ENCODE measurements around the gene LUZP1. TPM values are rescaled to one million over a fixed set of nuclear protein-coding genes. Genes with fewer than 3 reads are reported as not detected.

LUZP1 gene
- total RNA-seq, 1 donor from 2014 or later, result 10.8 TPM

DNA sequence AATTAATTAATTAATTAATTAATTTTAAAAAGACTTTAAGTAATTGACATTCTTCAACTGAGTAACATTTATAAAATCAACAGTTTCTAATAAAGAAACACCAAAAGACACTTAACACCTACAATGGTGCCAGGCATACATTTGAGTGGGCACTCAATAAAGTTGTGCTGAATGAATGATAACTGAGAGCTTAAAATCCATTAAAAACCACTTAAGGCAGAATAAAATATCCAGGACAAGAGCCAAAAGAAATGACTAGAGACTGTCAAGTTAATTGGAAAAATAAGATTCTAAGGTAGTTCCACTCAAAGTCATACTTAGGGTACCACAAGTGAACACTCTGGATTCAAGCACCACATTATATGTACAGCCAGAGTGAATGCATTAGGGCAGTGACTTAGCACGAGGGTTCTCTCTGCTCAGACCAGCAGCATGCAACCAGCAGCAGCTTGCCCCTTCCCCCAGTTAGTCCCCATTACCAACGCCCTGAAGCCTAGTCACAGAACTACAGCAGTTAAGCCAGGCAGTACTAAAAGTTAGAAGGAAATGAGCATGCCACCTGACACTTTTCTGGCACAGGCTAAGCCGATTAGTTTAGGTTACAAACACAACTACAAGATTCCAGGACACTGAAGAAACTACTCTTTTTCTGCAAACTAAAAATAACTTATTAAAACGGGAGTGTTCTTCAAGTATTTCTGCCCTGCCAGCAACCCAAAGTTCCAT, 46.5 kb downstream of the LUZP1 start:
- no peaks in the 10 kb centered on the region for H3K9me3 Mint-ChIP-seq
- H3K4me3 Mint-ChIP-seq, result no peak overlapping the region
- H3K27me3 Mint-ChIP-seq, result no peaks in the 10 kb centered on the region
- DNase-seq (no peak), ATAC-seq (ENCODE audit: low read depth) (no peak)
- ChIA-PET POLR2A (no interaction called here), CTCF (interaction anchor here (2.2 to 4.0 kb wide), 2 partner anchors 23 to 62 kb away, joined by 6 to 23 read pairs; no protein-coding TSS in a partner anchor)
- TF ChIP-seq, protein P1, sequence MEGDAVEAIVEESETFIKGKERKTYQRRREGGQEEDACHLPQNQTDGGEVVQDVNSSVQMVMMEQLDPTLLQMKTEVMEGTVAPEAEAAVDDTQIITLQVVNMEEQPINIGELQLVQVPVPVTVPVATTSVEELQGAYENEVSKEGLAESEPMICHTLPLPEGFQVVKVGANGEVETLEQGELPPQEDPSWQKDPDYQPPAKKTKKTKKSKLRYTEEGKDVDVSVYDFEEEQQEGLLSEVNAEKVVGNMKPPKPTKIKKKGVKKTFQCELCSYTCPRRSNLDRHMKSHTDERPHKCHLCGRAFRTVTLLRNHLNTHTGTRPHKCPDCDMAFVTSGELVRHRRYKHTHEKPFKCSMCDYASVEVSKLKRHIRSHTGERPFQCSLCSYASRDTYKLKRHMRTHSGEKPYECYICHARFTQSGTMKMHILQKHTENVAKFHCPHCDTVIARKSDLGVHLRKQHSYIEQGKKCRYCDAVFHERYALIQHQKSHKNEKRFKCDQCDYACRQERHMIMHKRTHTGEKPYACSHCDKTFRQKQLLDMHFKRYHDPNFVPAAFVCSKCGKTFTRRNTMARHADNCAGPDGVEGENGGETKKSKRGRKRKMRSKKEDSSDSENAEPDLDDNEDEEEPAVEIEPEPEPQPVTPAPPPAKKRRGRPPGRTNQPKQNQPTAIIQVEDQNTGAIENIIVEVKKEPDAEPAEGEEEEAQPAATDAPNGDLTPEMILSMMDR (IDR thresholded peaks at IDR 0.05), result no peak
- intact Hi-C loops (cut with micrococcal nuclease), result no loop called here
- H3K36me3 Mint-ChIP-seq (ENCODE audit: low read depth), result no peaks in the 10 kb centered on the region
- H3K27ac Mint-ChIP-seq, result no peak overlapping the region
- peaks cover 22% of the 10 kb centered on the region for H3K4me1 Mint-ChIP-seq

DNA sequence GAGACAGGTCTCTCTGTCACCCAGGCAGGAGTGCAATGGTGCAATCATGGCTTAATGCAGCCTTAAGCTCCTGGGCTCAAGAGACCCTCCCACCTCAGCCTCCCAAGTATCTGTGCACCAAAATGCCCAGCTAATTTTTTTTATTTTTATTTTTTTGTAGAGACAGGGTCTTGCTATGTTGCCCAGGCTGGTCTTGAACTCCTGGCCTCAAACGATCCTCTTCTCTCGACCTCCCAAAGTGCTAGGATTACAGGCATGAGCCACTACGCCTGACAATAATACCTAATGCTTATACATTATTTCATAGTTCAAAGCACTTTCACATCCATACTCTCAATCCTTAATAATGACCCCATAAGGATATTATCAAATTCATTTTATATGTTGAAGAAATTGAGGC, 48.3 kb downstream of the LUZP1 start:
- POLR2A ChIA-PET, result interaction anchor here (0.6 kb wide), 1 partner anchor 27 kb away, joined by 12 read pairs; no protein-coding TSS in a partner anchor

DNA sequence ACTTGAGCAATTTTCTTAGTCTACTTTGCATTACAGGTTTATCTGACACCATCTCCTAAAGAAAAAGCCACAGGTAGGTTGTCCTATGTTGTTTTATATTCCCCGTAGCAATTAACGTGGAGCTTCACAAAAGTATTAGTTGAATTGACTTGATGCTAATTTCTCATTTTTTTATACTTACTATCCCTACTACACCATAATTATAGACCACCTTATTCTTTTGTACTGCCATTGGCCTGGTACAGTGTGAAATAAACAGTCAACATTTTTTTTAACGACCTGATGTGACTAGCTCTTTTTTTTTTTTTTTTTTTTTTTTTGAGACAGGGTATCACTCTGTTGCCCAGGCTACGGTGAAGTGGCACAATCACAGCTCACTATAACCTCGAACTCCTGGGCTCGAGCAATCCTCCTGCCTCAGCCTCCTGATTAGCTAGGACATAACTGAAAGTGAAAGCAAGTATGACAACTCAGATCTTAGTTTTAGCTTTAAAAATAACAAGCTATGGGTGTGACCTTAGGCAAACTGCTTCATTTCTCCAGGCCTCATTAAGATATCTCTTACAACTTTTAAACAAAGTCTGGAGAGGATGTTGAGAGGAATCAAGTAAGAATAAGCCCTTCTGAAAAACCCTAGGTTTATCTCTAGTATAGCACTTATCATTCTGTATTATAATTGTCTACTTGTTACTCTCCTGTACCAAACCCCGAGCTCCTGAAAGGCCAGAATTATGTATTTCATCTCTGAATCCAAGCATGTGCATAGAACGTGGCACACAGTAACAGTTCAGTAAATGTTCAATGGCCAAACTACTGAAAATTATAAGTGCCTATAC, 49.5 kb downstream of the LUZP1 start:
- ATAC-seq (ENCODE audit: low read depth) (no peak), DNase-seq (no peak)
- Mint-ChIP-seq H3K9me3 (no peaks in the 10 kb centered on the region), H3K4me3 (peak overlapping the region; percentile 7), H3K27me3 (no peaks in the 10 kb centered on the region), H3K4me1 (peaks cover 50% of the 10 kb centered on the region), H3K27ac (no peak overlapping the region), H3K36me3 (ENCODE audit: low read depth) (no peaks in the 10 kb centered on the region)
- intact Hi-C loops (cut with micrococcal nuclease), result no loop called here
- CTCF ChIA-PET, result interaction anchor here (0.5 to 4.0 kb wide), 3 partner anchors 8 to 65 kb away, joined by 3 to 23 read pairs (median 3); no protein-coding TSS in a partner anchor
- POLR2A ChIA-PET, result interaction anchor here (0.7 kb wide), 1 partner anchor 23 kb away, joined by 3 read pairs; no protein-coding TSS in a partner anchor
- TF ChIP-seq, protein P1 (IDR thresholded peaks at IDR 0.05), result no peak

More for the DNA sequence above, 48.3 kb downstream of the LUZP1 start:
- ATAC-seq (ENCODE audit: low read depth), result no peak
- H3K36me3 Mint-ChIP-seq (ENCODE audit: low read depth), result no peaks in the 10 kb centered on the region
- H3K9me3 Mint-ChIP-seq, result no peaks in the 10 kb centered on the region
- CTCF ChIA-PET, result interaction anchor here (1.4 to 4.0 kb wide), 2 partner anchors 21 to 63 kb away, joined by 5 to 23 read pairs; no protein-coding TSS in a partner anchor
- intact Hi-C loops (cut with micrococcal nuclease), result no loop called here
- TF ChIP-seq, protein P1 (IDR thresholded peaks at IDR 0.05), result no peak
- peaks cover 38% of the 10 kb centered on the region for H3K4me1 Mint-ChIP-seq
- H3K27me3 Mint-ChIP-seq, result no peaks in the 10 kb centered on the region
- no peak overlapping the region for H3K4me3 Mint-ChIP-seq
- H3K27ac Mint-ChIP-seq, result no peak overlapping the region
- no peak for DNase-seq

DNA sequence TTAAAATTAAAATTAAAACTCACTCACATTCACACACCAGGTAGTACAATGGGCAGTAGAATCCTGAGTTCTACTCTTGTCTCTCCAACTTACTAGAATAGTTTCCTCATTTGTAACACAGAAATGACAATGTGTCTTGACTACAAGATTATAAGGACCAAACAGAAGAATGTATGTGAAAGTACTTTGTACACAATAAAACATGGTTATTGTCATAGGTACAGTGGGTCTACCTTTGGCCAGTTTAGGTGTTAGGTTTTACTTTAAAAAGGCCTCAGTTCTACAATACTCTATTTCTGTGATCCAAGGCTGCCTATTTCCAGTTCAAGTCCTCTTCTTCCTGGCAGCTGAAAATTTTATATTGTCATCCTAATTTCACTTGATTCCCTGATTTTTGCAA, 50.2 kb downstream of the LUZP1 start:
- Mint-ChIP-seq H3K4me1 (peaks cover 58% of the 10 kb centered on the region), H3K27me3 (no peaks in the 10 kb centered on the region), H3K36me3 (ENCODE audit: low read depth) (no peaks in the 10 kb centered on the region), H3K27ac (no peak overlapping the region), H3K4me3 (no peak overlapping the region), H3K9me3 (no peaks in the 10 kb centered on the region)
- ATAC-seq (ENCODE audit: low read depth) (no peak), DNase-seq (no peak)
- intact Hi-C loops (cut with micrococcal nuclease), result no loop called here
- POLR2A ChIA-PET, result no interaction called here
- CTCF ChIA-PET, result interaction anchor here (0.8 to 4.0 kb wide), 2 partner anchors 20 to 65 kb away, joined by 3 to 23 read pairs; no protein-coding TSS in a partner anchor
- TF ChIP-seq, protein P1 (IDR thresholded peaks at IDR 0.05), result no peak
